Measurements from ENCODE around the gene SMOC2.
A peak's percentile ranks its signal among the peaks of the same experiment; 100 is the strongest.

Gene SMOC2

GRCh38 chr6:168678588-168678987 is 237.6 kb downstream of the SMOC2 start:
- no peak overlapping the region for H4K5ac ChIP-seq (ENCODE audit: low read length)
- H4K8ac ChIP-seq (ENCODE audit: low read depth, low read length), result no peak overlapping the region
- no peaks in the 10 kb centered on the region for H3K79me2 ChIP-seq (ENCODE audit: control insufficient read depth, insufficient read depth, low read length)
- H3K27me3 ChIP-seq (ENCODE audit: insufficient read depth, low read length, poor library complexity), result no peaks in the 10 kb centered on the region
- no peak overlapping the region for H2BK15ac ChIP-seq (replicated peaks; ENCODE audit: low read depth)
- no peak overlapping the region for H3K18ac ChIP-seq (ENCODE audit: low read length)
- no peak overlapping the region for H3K27ac ChIP-seq (ENCODE audit: low read depth, low read length)
- H3K4me3 ChIP-seq (ENCODE audit: low read length), result no peak overlapping the region
- H3K36me3 ChIP-seq (ENCODE audit: control insufficient read depth, insufficient read depth, low read length), result no peaks in the 10 kb centered on the region
- H3K79me1 ChIP-seq (ENCODE audit: low read length), result no peaks in the 10 kb centered on the region
- no peak for DNase-seq
- peak overlapping the region; percentile 25 for H3K56ac ChIP-seq (ENCODE audit: low read length)
- no peak overlapping the region for H3K23ac ChIP-seq (ENCODE audit: low read length)
- H3K4me2 ChIP-seq (ENCODE audit: low read length), result no peak overlapping the region
- H2BK5ac ChIP-seq (ENCODE audit: low read length), result no peak overlapping the region
- H3K9ac ChIP-seq (ENCODE audit: low read length), result no peak overlapping the region
- no peak overlapping the region for H2AK5ac ChIP-seq (ENCODE audit: low read length)
- no peak overlapping the region for H2BK120ac ChIP-seq (ENCODE audit: low read depth, low read length)
- no peak overlapping the region for H3K4ac ChIP-seq (ENCODE audit: low read depth, low read length)
- no CpG with 5 or more reads among the region's 5 CpGs for WGBS (ENCODE audit: extremely low coverage, insufficient coverage, low lambda C conversion rate)
- H3K4me1 ChIP-seq (ENCODE audit: control insufficient read depth, low read depth, low read length), result no peaks in the 10 kb centered on the region

- no peak overlapping the region for H3K4me3 ChIP-seq (ENCODE audit: low read length)
- H2BK5ac ChIP-seq (ENCODE audit: low read length), result no peak overlapping the region
- H3K27me3 ChIP-seq (ENCODE audit: insufficient read depth, low read length, poor library complexity), result no peaks in the 10 kb centered on the region
- no peak overlapping the region for H3K56ac ChIP-seq (ENCODE audit: low read length)
- no peaks in the 10 kb centered on the region for H3K79me2 ChIP-seq (ENCODE audit: control insufficient read depth, insufficient read depth, low read length)
- DNase-seq, result no peak
- H3K9ac ChIP-seq (ENCODE audit: low read length), result no peak overlapping the region
- H3K4me2 ChIP-seq (ENCODE audit: low read length), result no peak overlapping the region
- H3K79me1 ChIP-seq (ENCODE audit: low read length), result no peaks in the 10 kb centered on the region
- no peak overlapping the region for H2AK5ac ChIP-seq (ENCODE audit: low read length)
- H3K27ac ChIP-seq (ENCODE audit: low read depth, low read length), result no peak overlapping the region
- WGBS (ENCODE audit: extremely low coverage, insufficient coverage, low lambda C conversion rate), result no CpG with 5 or more reads among the region's 5 CpGs
- H3K4ac ChIP-seq (ENCODE audit: low read depth, low read length), result no peak overlapping the region
- H3K23ac ChIP-seq (ENCODE audit: low read length), result no peak overlapping the region
- no peak overlapping the region for H4K5ac ChIP-seq (ENCODE audit: low read length)
- no peaks in the 10 kb centered on the region for H3K36me3 ChIP-seq (ENCODE audit: control insufficient read depth, insufficient read depth, low read length)
- H2BK120ac ChIP-seq (ENCODE audit: low read depth, low read length), result no peak overlapping the region
- H3K18ac ChIP-seq (ENCODE audit: low read length), result no peak overlapping the region
- no peak overlapping the region for H2BK15ac ChIP-seq (replicated peaks; ENCODE audit: low read depth)
- no peak overlapping the region for H4K8ac ChIP-seq (ENCODE audit: low read depth, low read length)
- H3K4me1 ChIP-seq (ENCODE audit: control insufficient read depth, low read depth, low read length), result no peaks in the 10 kb centered on the region
These were observed 240.8 kb downstream of the SMOC2 start for GRCh38 chr6:168681748-168682147.

- Histone ChIP-seq H2BK120ac (ENCODE audit: low read depth, low read length) (no peak overlapping the region), H3K56ac (ENCODE audit: low read length) (no peak overlapping the region), H2AK5ac (ENCODE audit: low read length) (no peak overlapping the region), H3K79me2 (ENCODE audit: control insufficient read depth, insufficient read depth, low read length) (no peaks in the 10 kb centered on the region), H3K27me3 (ENCODE audit: insufficient read depth, low read length, poor library complexity) (no peaks in the 10 kb centered on the region), H3K4me2 (ENCODE audit: low read length) (no peak overlapping the region), H3K4me3 (ENCODE audit: low read length) (no peak overlapping the region), H2BK5ac (ENCODE audit: low read length) (no peak overlapping the region), H3K18ac (ENCODE audit: low read length) (no peak overlapping the region), H4K5ac (ENCODE audit: low read length) (no peak overlapping the region), H2BK15ac (replicated peaks; ENCODE audit: low read depth) (no peak overlapping the region), H3K4me1 (ENCODE audit: control insufficient read depth, low read depth, low read length) (no peaks in the 10 kb centered on the region), H3K9ac (ENCODE audit: low read length) (no peak overlapping the region), H3K79me1 (ENCODE audit: low read length) (no peaks in the 10 kb centered on the region), H3K23ac (ENCODE audit: low read length) (no peak overlapping the region), H3K36me3 (ENCODE audit: control insufficient read depth, insufficient read depth, low read length) (no peaks in the 10 kb centered on the region), H3K4ac (ENCODE audit: low read depth, low read length) (no peak overlapping the region), H3K27ac (ENCODE audit: low read depth, low read length) (no peak overlapping the region), H4K8ac (ENCODE audit: low read depth, low read length) (no peak overlapping the region)
- DNase-seq, result no peak
- no CpG with 5 or more reads among the region's 11 CpGs for WGBS (ENCODE audit: extremely low coverage, insufficient coverage, low lambda C conversion rate)
These were observed 242.6 kb downstream of the SMOC2 start for GRCh38 chr6:168683621-168684020.

- H3K56ac ChIP-seq (ENCODE audit: low read length), result no peak overlapping the region
- H3K36me3 ChIP-seq (ENCODE audit: control insufficient read depth, insufficient read depth, low read length), result no peaks in the 10 kb centered on the region
- H3K4ac ChIP-seq (ENCODE audit: low read depth, low read length), result no peak overlapping the region
- no peak overlapping the region for H3K4me2 ChIP-seq (ENCODE audit: low read length)
- WGBS (ENCODE audit: extremely low coverage, insufficient coverage, low lambda C conversion rate), result no CpG with 5 or more reads among the region's 8 CpGs
- H3K23ac ChIP-seq (ENCODE audit: low read length), result no peak overlapping the region
- H3K9ac ChIP-seq (ENCODE audit: low read length), result no peak overlapping the region
- no peak overlapping the region for H4K8ac ChIP-seq (ENCODE audit: low read depth, low read length)
- H2BK120ac ChIP-seq (ENCODE audit: low read depth, low read length), result no peak overlapping the region
- no peak overlapping the region for H3K27ac ChIP-seq (ENCODE audit: low read depth, low read length)
- DNase-seq, result no peak
- no peaks in the 10 kb centered on the region for H3K79me1 ChIP-seq (ENCODE audit: low read length)
- no peak overlapping the region for H2AK5ac ChIP-seq (ENCODE audit: low read length)
- H3K27me3 ChIP-seq (ENCODE audit: insufficient read depth, low read length, poor library complexity), result no peaks in the 10 kb centered on the region
- H3K4me1 ChIP-seq (ENCODE audit: control insufficient read depth, low read depth, low read length), result no peaks in the 10 kb centered on the region
- no peak overlapping the region for H2BK5ac ChIP-seq (ENCODE audit: low read length)
- H3K79me2 ChIP-seq (ENCODE audit: control insufficient read depth, insufficient read depth, low read length), result no peaks in the 10 kb centered on the region
- H3K18ac ChIP-seq (ENCODE audit: low read length), result no peak overlapping the region
- no peak overlapping the region for H3K4me3 ChIP-seq (ENCODE audit: low read length)
- no peak overlapping the region for H4K5ac ChIP-seq (ENCODE audit: low read length)
- no peak overlapping the region for H2BK15ac ChIP-seq (replicated peaks; ENCODE audit: low read depth)
These were observed 243.5 kb downstream of the SMOC2 start for GRCh38 chr6:168684471-168684870.

DNA sequence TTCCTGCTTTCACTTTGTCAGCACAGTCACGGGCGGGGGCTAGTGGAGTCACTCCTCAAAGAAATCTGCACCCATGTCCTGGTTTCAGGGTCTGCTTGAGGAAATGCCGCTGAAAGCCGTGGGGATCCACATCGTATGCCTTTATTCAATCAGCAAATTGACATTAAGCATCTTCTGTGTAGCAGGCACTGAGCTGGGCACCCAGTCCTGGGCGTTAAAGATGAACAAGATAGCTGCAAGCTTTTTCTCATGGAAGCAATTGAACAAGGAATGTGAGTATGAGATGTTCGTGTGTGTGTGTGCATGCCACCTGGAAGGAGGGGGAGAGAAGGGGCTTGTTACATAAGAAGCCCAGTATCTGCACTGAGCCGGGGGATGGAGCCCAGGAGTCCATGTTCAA is 243.9 kb downstream of the SMOC2 start:
- Histone ChIP-seq H3K4me2 (ENCODE audit: low read length) (no peak overlapping the region), H3K79me1 (ENCODE audit: low read length) (no peaks in the 10 kb centered on the region), H3K79me2 (ENCODE audit: control insufficient read depth, insufficient read depth, low read length) (no peaks in the 10 kb centered on the region), H4K5ac (ENCODE audit: low read length) (no peak overlapping the region), H2BK5ac (ENCODE audit: low read length) (no peak overlapping the region), H2BK120ac (ENCODE audit: low read depth, low read length) (no peak overlapping the region), H3K4me3 (ENCODE audit: low read length) (no peak overlapping the region), H2BK15ac (replicated peaks; ENCODE audit: low read depth) (no peak overlapping the region), H3K9ac (ENCODE audit: low read length) (no peak overlapping the region), H3K36me3 (ENCODE audit: control insufficient read depth, insufficient read depth, low read length) (no peaks in the 10 kb centered on the region), H3K23ac (ENCODE audit: low read length) (no peak overlapping the region), H3K27ac (ENCODE audit: low read depth, low read length) (no peak overlapping the region), H3K56ac (ENCODE audit: low read length) (no peak overlapping the region), H3K27me3 (ENCODE audit: insufficient read depth, low read length, poor library complexity) (no peaks in the 10 kb centered on the region), H4K8ac (ENCODE audit: low read depth, low read length) (no peak overlapping the region), H3K4me1 (ENCODE audit: control insufficient read depth, low read depth, low read length) (no peaks in the 10 kb centered on the region), H3K18ac (ENCODE audit: low read length) (no peak overlapping the region), H2AK5ac (ENCODE audit: low read length) (no peak overlapping the region), H3K4ac (ENCODE audit: low read depth, low read length) (no peak overlapping the region)
- DNase-seq, result no peak
- no CpG with 5 or more reads among the region's 8 CpGs for WGBS (ENCODE audit: extremely low coverage, insufficient coverage, low lambda C conversion rate)

GRCh38 chr6:168686029-168686738 is 245.2 kb downstream of the SMOC2 start:
- H2BK5ac ChIP-seq (ENCODE audit: low read length), result no peak overlapping the region
- no peak for DNase-seq
- H3K79me2 ChIP-seq (ENCODE audit: control insufficient read depth, insufficient read depth, low read length), result no peaks in the 10 kb centered on the region
- H4K5ac ChIP-seq (ENCODE audit: low read length), result no peak overlapping the region
- no peak overlapping the region for H3K4ac ChIP-seq (ENCODE audit: low read depth, low read length)
- no peak overlapping the region for H3K18ac ChIP-seq (ENCODE audit: low read length)
- H2BK120ac ChIP-seq (ENCODE audit: low read depth, low read length), result no peak overlapping the region
- no peaks in the 10 kb centered on the region for H3K79me1 ChIP-seq (ENCODE audit: low read length)
- peak overlapping the region; percentile 25 for H3K56ac ChIP-seq (ENCODE audit: low read length)
- H3K27me3 ChIP-seq (ENCODE audit: insufficient read depth, low read length, poor library complexity), result no peaks in the 10 kb centered on the region
- no peak overlapping the region for H4K8ac ChIP-seq (ENCODE audit: low read depth, low read length)
- no peak overlapping the region for H3K4me3 ChIP-seq (ENCODE audit: low read length)
- no peaks in the 10 kb centered on the region for H3K4me1 ChIP-seq (ENCODE audit: control insufficient read depth, low read depth, low read length)
- no peak overlapping the region for H3K23ac ChIP-seq (ENCODE audit: low read length)
- no CpG with 5 or more reads among the region's 25 CpGs for WGBS (ENCODE audit: extremely low coverage, insufficient coverage, low lambda C conversion rate)
- H3K27ac ChIP-seq (ENCODE audit: low read depth, low read length), result no peak overlapping the region
- H3K4me2 ChIP-seq (ENCODE audit: low read length), result no peak overlapping the region
- H2BK15ac ChIP-seq (replicated peaks; ENCODE audit: low read depth), result no peak overlapping the region
- H3K36me3 ChIP-seq (ENCODE audit: control insufficient read depth, insufficient read depth, low read length), result no peaks in the 10 kb centered on the region
- H3K9ac ChIP-seq (ENCODE audit: low read length), result no peak overlapping the region
- H2AK5ac ChIP-seq (ENCODE audit: low read length), result no peak overlapping the region

All from mesendoderm (in vitro differentiated cells).